Activated CD8-positive, alpha-beta memory T cell treated with anti-CD3 and anti-CD28 coated beads, Interleukin-2, amount 50 U/mL, for 24 hours (primary cell): ENCODE results near the gene FBXL17.
"Not testable (repeated sequence)": the region's sequence is repeated elsewhere in the genome, so short reads cannot be mapped to it uniquely, and the experiment has no call there.

Experiments used
- DNase-seq: peaks from one replicate; pipeline ENCODE4 v3.0.0-alpha.2; 2020; ENCODE audit errors: extremely low read depth

FBXL17 gene

DNA sequence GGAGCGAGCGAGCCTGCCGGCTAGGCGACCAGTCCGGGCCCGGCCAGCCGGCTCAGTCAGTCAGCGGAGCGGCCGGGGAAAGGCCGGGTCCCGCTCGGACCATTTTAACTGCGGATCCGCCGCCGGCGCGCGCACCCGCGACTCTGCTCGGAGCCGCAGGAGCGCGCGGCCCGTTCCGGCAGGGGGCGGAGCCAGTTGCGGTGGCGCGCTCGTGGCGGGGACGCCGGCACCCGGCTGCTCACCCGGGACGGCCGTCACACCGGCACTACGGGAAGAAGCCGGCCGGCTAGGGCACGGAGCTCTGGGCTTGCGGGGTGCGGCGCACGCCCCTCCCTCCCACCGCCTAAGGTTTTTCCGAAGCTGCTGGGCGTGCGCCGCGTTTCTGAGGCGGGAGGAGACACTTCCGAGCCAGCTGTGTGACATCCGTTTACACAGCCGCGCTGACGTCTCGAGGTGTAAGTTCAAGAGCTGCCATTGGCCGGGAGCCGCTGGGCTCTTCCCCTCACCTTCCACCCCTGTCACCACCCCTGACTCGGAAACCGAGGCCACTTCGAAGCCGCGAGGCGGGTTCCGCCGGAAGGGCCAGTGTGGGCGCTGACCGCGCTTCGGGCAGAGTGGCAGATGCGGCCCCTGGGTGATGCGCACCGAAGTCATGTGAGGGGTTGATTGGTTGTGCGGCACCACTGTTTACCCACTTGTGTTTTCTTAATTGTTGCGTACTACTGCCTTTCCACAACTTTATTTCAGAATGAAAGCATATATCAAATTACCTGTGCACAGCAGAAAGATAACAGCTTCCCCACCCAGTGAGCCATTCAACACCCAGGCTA, at the start of gene FBXL17:
FBXL17 (minus strand) TSS at position 145 of the 830 bp plus-strand sequence.
- DNase-seq: peak; percentile 76

GRCh38 chr5:108430931-108431608, 49.2 kb upstream of the FBXL17 start:
- no peak for DNase-seq

DNA sequence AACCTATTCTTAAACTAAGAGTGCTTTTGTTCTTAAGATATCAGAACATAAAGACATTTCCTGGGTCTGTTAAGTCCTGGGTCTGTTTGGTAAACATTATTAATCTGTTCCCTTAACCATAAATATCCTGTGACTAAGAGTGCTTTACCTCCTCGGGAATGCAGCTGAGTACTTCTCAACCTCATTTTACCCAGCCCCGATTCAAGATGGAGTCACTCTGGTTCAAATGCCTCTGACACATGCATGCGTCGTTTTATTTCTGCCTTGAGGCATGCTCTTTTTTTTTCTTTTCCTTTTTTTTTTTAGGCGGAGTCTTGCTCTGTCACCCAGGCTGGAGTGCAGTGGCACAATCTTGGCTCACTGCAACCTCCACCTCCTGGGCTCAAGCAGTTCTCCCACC, 39.8 kb upstream of the FBXL17 start:
- DNase-seq: no peak

DNA sequence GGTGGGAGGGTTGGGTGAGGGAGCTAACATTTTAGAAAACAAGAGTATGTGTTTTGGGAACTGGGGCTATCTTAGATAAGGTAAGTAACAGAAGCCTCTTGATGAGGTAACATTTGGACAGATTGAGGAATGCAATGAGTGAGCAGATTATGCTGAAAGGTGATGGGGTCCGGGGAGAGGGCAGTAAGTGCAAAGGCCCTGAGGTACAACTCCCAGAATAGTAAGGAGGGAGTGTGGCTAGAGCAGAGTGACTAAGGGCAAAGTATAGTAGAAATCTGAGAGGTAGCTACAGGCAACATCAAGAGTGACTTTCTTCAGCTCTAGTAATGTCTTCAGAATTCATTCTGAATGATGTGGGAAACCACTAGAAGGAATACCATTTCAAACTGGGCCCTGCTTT, 38.9 kb upstream of the FBXL17 start:
- no peak for DNase-seq

DNA sequence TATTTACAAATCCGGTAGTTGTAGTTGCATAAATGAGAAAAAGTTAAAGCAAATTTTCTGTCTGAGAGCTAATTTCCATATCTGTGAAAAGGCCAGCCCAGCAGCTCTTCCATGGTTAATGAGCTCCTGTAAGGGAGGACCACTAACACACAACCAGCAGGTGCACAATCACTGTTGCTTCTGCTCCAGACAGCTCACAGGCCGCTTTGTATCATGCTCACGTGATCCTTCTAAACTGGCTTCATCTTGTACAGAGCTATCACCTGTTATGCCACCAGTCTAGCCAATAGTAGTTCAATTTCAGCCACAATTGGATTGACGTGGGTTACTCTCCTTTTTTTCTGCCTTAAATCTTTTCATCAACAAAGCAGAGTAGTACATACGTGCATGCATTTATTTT, 38.3 kb upstream of the FBXL17 start:
- no peak for DNase-seq

DNA sequence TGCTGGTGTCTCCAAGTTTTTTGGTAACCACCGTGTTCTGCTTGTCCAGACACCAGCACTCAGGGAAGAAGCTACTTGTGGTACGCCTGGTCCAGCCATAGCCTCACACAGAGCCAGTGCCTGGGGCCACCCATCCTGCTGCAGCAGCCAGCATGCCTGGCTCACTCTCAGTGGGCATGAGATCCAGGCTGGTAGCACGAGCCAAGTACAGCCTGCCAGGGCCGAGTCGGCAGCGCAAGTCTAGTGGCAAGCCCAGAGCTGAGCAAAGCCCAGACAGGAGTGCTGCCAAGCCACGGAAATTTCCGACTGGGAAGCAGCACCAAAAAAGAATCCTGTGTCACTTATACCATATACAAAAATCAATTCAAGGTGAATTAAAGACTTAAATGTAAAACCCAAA, 36.3 kb upstream of the FBXL17 start:
- DNase-seq: no peak

DNA sequence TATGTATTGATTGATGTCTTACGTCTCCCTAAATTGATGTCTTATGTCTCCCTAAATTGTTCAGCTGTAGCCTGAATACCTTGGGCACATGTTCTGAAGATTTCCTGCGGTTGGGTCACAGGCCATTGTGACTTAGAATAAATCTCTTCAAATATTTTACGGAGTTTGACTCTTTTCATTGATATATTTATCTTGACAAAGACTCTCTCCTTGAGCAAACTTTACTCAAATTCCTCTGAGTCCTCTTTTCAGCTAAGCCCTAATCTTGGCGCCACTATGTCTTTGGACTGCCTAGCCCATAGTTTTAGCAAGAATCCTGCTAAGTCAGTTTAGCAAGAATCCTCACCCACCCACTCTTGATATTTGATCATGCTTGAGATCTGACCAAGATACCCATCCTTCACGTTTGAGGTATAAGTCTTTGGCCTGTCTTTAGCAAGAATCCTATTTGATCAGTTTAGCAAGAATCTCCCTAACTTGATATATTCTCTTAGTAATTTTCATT, 35.3 kb upstream of the FBXL17 start:
- no peak for DNase-seq

DNA sequence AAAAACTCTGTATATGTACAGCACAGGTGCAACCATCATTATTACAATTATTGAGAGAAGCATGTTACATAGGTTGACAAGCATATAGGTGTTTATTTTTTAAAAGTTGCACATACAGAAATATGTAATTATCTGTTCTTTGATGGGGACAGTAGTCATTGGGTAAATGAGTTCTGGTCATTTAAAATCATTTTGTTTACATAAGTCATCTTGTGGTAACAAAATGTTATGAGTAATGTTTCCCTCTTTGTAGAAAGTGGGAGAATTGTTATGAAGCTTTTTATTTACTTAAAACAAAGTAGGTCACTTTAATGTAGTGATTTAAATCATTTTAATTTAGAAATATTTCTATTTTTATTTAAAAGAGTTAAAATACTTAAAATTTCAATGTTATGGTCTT, 33.8 kb upstream of the FBXL17 start:
- no peak for DNase-seq

DNA sequence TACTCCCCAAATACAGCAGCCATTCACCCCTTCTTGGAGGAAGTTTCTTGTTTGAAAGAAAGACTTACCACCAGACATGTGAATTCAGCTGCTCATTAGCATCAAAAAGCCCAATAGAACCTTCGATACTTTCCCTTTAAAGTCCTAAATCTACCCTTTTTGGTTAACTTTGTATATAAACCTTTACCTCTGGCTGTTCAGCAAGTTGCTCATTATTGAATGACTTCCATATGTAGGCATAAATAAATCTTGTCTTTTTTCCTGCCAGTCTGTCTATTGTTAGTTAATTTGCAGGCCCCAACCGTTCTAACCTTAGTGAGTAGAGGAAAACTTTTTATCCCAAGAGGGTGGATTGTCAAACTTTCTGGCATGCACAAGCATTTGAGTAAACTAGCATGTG, 27.9 kb upstream of the FBXL17 start:
- no peak for DNase-seq

DNA sequence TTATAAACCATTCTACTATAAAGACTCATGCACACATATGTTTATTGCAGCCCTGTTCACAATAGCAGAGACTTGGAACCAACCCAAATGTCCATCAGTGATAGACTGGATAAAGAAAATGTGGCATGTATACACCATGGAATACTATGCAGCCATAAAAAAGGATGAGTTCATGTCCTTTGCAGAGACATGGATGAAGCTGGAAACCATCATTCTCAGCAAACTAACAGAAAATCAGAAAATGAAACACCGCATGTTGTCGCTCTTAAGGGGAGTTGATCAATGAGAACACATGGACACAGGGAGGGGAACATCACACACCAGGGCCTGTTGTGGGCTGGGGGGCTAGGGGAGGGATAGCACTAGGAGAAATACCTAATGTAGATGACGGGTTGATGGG, 23.3 kb upstream of the FBXL17 start:
- not testable (repeated sequence) for DNase-seq

DNA sequence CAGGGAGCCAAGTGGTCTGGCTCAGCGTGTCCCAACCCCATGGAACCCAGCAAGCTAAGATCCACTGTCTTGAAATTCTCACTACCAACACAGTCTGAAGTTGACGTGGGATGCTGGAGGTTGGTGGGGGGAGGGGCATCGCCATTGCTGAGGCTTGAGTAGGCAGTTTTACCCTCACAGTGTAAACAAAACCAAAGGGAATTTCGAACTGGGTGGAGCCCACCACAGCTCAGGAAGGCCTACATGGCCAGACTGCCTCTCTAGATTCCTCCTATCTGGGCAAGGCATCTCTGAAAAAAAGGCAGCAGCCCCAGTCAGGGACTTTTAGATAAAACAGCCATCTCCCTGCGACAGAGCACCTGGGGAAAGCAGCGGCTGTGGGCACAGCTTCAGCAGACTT, 17.1 kb upstream of the FBXL17 start:
- no peak for DNase-seq

DNA sequence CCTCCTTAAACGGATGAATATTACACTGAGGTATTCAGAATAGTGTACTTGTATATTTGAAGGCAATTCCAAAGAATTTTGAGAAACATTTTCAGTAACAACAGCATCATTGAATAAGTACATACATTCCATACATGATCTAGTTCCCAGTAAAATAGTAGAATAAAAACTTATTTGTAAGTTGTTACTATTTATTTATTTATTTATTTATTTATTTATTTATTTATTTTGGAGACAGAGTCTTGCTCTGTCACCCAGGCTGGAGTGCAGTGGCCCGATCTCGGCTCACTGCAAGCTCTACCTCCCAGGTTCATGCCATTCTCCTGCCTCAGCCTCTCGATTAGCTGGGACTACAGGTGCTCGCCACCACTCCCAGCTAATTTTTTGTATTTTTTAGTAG, 14.9 kb upstream of the FBXL17 start:
- DNase-seq: not testable (repeated sequence)

- DNase-seq: no peak
Measured at GRCh38 chr5:108387758-108388157, 5.9 kb upstream of the FBXL17 start.

DNA sequence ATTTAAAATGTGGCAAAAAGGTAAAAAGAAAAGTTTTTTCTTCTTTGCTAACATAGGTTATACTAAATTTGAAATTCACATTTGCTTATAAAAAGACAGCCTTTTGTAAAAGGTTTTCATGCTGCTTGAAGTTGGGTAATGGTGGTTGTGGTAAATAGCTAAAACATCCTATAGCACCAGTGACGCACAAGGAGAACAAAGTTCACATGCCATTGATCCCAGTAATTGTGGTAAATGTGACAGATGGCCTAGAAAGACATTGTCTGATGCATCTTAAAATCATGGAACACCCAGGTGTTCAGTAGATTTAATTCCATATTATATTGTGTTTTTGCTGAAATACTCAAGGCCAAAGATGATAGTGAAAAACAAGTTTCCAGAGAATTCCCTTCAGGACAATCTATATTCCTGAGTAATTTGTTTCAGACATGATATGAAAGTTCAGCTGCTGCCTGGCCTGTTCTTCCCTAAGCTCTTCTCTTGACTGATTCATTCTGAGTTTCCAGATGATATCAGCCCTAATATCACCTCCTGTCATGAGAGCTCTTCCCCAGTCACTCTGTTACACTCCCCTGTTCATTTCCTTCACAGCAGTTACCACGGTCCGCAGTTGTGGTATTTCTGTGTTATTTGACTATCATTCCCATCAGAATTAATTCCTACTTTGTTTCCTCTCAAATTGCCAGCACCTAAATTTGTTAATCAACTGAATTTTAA, 4.6 kb upstream of the FBXL17 start:
- no peak for DNase-seq

DNA sequence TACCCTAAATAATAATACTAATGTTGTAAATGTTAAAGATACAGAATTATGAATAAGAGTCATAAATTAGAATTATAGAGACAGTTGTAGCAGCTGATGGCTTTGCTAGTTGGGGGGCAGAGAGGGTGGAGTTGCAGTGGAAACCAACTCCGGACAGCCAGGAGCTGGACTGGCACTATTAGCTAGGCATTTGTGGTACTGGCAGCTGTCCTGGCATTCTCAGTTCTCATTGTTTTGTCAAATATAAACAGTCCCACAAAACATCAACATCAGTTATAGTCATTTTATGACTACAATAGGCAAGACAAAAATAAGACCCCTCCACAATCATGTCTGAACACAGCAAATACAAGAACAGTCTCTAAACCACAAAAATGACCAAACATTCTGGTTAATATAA, 2.8 kb upstream of the FBXL17 start:
- DNase-seq: no peak

DNA sequence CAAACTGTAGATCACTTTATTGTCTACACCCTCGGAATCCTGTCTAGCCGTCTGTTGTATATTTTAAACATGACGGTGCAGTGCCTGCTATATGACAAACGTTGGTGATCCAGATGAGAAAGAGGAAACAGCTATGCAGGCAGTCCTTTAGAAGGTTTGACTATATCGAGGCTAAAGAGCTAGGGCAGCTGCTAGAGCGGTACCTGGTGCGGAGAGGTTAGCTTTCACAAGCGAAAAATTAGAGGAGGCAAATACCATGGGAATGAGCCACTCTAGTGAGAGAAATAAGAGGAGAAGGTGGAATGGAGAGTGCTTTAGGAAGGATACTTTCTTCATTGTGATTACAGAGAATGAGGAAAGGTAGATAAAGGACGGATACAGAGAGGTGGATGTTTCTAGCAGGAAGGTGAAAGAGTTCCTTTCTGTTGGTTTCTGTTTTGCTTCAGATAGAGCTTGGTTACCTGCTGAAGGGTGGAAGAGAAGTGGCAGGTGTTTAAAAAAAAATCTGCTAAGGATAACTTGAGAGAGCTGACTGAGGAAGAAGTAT, 959 bp upstream of the FBXL17 start:
- DNase-seq: no peak

GRCh38 chr5:108381350-108381953, 446 bp downstream of the FBXL17 start:
- DNase-seq: peak; percentile 26

- no peak for DNase-seq
Measured at GRCh38 chr5:108380531-108381349, 1.2 kb downstream of the FBXL17 start.

- no peak for DNase-seq
Measured at GRCh38 chr5:108379722-108380530, 2.0 kb downstream of the FBXL17 start.

- DNase-seq: no peak
Measured at GRCh38 chr5:108375768-108376167, 6.1 kb downstream of the FBXL17 start.
